AG04449 (cell line): ENCODE data around the gene SYT14.

Experiments used
- CTCF ChIA-PET: fragments of 350-600 bp; formaldehyde crosslinking; extraction: SDS; loops from one replicate; lab custom pipeline; 2021; ENCODE audit warnings: antibody characterized with exemption; lab: Yijun Ruan, JAX
- POLR2A ChIA-PET: fragments of 400-600, 350-600 bp; formaldehyde crosslinking; extraction: SDS; loops from one replicate; lab custom pipeline; 2020; ENCODE audit warnings: antibody characterized with exemption, inconsistent platforms; lab: Yijun Ruan, JAX
- DNase-seq: peaks from one replicate; pipeline ENCODE4 v3.0.0-alpha.2; 2010; ENCODE audit warnings: low read depth, low spot score
- H3K4me3 ChIP-seq: 2 replicates; pipeline ENCODE4 v1.5.1; 2011; ENCODE audit warnings: low read depth, mild to moderate bottlenecking, control low read depth, low read length
- TF ChIP-seq, protein P1 (sequence below): IDR thresholded peaks from one replicate; pipeline ENCODE4 v1.5.1; 2011; ENCODE audit warnings: mild to moderate bottlenecking, moderate library complexity, low read length, control low read depth, inconsistent platforms; ENCODE audit not compliant: insufficient read depth; ENCODE audit errors: missing control alignments

Gene SYT14

DNA sequence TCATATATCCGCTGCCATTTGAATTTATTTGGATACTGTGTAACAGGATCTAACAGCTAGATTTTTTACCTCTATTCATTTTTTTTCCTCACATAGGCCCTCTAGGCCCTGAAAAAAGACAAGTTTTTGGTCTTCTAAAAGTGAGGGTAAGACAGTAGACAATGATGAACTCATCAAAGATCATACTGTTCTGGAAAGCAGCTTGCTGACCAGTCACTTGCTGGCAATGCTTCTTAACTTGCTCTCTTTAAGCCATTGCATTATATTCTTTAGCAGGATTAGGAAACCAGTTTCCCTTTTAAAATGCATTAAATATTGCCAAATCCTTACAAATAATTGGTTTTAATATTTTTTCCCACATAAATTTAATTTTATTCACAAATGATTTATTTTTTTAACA lies 65.5 kb downstream of the SYT14 start:
- ChIA-PET CTCF (no interaction called here), POLR2A (no interaction called here)
- TF ChIP-seq, protein P1, sequence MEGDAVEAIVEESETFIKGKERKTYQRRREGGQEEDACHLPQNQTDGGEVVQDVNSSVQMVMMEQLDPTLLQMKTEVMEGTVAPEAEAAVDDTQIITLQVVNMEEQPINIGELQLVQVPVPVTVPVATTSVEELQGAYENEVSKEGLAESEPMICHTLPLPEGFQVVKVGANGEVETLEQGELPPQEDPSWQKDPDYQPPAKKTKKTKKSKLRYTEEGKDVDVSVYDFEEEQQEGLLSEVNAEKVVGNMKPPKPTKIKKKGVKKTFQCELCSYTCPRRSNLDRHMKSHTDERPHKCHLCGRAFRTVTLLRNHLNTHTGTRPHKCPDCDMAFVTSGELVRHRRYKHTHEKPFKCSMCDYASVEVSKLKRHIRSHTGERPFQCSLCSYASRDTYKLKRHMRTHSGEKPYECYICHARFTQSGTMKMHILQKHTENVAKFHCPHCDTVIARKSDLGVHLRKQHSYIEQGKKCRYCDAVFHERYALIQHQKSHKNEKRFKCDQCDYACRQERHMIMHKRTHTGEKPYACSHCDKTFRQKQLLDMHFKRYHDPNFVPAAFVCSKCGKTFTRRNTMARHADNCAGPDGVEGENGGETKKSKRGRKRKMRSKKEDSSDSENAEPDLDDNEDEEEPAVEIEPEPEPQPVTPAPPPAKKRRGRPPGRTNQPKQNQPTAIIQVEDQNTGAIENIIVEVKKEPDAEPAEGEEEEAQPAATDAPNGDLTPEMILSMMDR = no peak
- DNase-seq = no peak
- no peak overlapping the region for H3K4me3 ChIP-seq

DNA sequence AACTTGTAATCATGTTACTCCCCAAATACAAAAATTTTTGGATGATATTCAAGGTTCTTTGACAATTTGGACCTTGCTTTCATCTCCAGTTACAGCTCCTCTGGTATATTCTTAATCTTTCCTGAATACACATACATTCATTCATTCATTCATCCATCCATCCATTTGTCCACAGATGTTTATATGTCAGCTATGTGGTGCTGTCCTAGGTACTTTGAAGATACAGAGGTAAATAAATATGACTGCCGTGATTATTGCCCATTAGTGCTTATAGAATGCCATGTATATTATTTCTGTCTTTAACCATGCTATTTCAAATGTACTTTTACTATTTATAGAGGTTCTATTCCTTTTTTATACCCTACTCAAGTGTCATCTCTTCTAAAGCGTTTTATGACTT lies 72.1 kb downstream of the SYT14 start:
- DNase-seq = no peak
- POLR2A ChIA-PET = no interaction called here
- no peak overlapping the region for H3K4me3 ChIP-seq
- TF ChIP-seq, protein P1 = no peak
- CTCF ChIA-PET = interaction anchor here (0.7 kb wide), 1 partner anchor 10 kb away, joined by 3 read pairs; no protein-coding TSS in a partner anchor

DNA sequence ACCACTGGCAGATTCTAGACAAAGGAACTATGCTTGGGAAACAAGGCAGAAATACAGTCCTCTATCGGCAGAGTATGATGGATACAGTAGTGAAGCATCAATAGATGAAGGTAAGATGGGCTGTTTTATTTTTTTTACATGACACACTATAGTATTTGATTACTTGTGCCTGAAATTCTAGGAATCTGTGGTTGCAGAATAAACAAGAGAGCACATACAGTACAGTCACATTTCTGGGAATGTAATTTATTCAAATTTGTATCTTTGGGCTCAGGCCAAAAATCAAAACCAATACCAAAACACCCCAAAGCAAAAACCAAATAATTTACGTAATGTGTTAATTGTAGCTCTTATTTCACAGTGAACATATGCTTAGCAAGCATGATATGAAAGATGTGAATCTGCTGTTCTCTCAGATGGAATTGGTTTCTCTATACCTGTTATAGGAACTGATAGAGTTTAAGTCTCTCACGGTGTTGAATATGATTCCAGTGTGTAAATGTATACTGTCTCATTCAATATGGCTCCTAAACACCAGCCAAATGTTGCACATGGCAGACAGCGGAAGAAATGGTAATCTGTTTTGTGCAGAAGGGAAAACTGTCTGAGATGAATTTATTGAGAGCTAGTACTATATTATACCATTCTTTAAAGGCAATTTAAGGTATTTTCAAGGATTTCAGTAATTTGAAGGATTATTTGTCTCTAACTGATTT lies 83.3 kb downstream of the SYT14 start:
- TF ChIP-seq, protein P1 = no peak
- ChIA-PET CTCF (no interaction called here), POLR2A (no interaction called here)

DNA sequence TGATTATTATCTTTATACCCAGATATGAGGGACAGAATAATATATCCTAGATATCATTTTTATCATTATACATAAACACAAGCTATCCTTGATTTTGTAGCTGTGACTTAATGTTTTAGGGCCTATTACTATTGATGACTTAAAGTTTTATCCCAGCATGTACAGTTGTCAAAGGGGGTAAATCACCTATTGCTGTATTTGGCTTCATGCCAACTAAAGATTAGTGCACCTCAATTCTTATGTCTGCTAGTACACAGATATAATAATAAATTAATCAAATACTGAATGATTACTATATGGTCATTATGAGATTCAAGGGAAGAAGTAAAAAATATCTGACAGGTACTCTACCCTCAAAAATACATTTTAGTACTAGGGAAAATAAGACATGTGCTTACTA lies 84.0 kb downstream of the SYT14 start:
- no peak overlapping the region for H3K4me3 ChIP-seq
- ChIA-PET POLR2A (no interaction called here), CTCF (interaction anchor here (0.8 to 1.3 kb wide), 2 partner anchors 35 to 199 kb away, joined by 3 read pairs; no protein-coding TSS in a partner anchor)
- DNase-seq = no peak
- TF ChIP-seq, protein P1 = no peak

More for the DNA sequence above, 83.3 kb downstream of the SYT14 start:
- H3K4me3 ChIP-seq = no peak overlapping the region
- no peak for DNase-seq

DNA sequence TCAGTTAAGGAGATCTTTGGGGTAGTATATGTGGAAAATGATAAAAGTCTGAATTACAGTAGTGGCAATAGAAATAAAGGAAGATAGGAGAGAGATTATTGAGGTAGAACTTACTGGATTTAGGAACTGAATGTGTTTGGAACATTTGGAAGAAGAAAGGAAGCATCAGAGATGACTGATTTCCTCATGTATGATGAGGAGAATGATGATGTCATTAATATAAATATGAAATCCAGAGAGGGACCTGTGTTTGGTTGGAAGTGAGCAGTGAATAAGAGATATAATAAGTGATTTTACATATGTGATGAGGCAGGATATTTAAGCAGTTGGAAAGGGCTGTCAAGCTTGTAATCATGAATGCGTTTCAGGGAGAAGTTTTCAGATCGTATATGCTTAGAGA lies 86.3 kb downstream of the SYT14 start:
- POLR2A ChIA-PET = no interaction called here
- CTCF ChIA-PET = no interaction called here
- DNase-seq = no peak
- no peak overlapping the region for H3K4me3 ChIP-seq
- TF ChIP-seq, protein P1 = no peak

DNA sequence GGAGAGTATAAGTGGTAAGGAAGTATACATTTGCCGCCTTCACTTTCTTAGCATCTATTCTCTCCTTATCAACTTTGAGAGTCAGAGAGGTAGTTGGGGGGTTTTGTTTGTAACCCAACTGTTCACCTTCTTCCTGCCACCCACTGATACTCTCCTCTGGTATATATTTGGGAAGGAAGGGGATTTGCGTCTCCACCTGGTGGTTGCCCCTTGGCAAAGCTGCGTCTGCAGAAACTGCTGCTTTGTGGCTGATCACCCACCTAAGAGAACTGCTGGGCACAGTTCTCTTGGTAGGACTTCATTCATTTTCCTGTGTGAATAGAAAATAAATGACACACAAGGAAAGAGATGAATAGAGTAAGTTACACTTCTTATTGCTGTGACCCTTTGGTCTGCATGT lies 87.0 kb downstream of the SYT14 start:
- DNase-seq = no peak
- no peak overlapping the region for H3K4me3 ChIP-seq
- ChIA-PET POLR2A (no interaction called here), CTCF (no interaction called here)
- TF ChIP-seq, protein P1 = no peak
